ENCODE data around the gene SV2B. TPM values are rescaled to one million over a fixed set of nuclear protein-coding genes. Genes with fewer than 3 reads are reported as not detected.

SV2B gene
- total and polyA plus RNA-seq, 2 experiments from 2014 or later, result 0.17 to 2.2 TPM

DNA sequence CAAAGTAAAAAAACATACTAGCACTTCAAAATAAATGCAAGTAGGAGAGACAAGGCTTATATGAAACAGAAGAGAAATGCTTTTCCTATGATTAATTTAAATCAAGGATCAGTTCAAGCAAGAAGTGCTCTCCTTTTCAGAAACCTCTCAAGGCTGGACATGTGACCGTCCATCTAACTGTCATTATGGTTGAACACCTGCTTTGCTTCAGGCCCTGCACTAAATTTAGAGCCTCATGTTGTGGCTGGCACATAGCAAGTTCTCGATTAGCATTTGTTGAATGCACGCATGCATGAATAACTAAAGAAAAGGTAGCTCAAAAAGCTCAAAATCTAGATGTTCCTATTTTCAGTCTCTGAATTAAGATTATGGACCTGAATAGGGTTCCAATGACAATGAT, 82.0 kb downstream of the SV2B start:
- H3K9me3 ChIP-seq (ENCODE audit: low read depth), result no peaks in the 10 kb centered on the region
- H4K20me1 ChIP-seq (ENCODE audit: insufficient read depth, poor library complexity, severe bottlenecking), result no peaks in the 10 kb centered on the region
- H3K79me2 ChIP-seq, result no peaks in the 10 kb centered on the region
- H3K9me2 ChIP-seq (replicated peaks; ENCODE audit: insufficient read depth), result no peaks in the 10 kb centered on the region
- H2AFZ ChIP-seq, result no peak overlapping the region
- no peak overlapping the region for H3K4me2 ChIP-seq
- no peak overlapping the region for H3K27ac ChIP-seq
- no peaks in the 10 kb centered on the region for H3K27me3 ChIP-seq
- WGBS (ENCODE audit: low lambda C conversion rate, missing lambda C conversion rate), result 87% methylated on average over 3 of the region's 3 CpGs
- TF ChIP-seq EZH2 (IDR thresholded peaks at IDR 0.05; ENCODE audit: borderline replicate concordance), result no peak
- no peak for TF ChIP-seq CTCF (IDR thresholded peaks at IDR 0.05; ENCODE audit: poor library complexity)
- no peak for TF ChIP-seq EZH2phosphoT487 (IDR thresholded peaks at IDR 0.05; ENCODE audit: low read depth, severe bottlenecking, unreplicated experiment)
- no peak for DNase-seq (ENCODE audit: low spot score)
- H3K36me3 ChIP-seq (replicated peaks; ENCODE audit: insufficient read depth, low read depth), result no peaks in the 10 kb centered on the region
- no peak overlapping the region for H3K4me3 ChIP-seq
- no peaks in the 10 kb centered on the region for H3K4me1 ChIP-seq (ENCODE audit: insufficient read depth)

DNA sequence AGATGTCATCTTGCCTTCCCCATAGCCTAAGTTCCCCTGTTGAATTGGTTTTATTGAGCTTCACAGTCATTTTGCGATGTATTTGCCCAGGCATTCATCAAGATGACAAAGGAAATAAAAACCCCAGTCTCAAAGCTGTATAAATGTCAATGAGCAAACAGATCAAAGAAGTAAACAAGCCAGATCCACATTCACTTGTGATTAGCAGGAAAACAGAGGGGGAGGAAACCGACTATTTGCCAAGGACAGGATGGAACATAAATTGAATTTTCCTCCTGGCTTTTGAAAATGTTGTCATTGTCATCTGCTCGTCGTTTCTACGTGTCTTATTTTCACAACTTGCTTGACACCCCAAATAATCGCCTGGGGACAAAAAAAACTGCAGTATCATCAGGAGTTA, 83.5 kb downstream of the SV2B start:
- no peaks in the 10 kb centered on the region for H3K4me1 ChIP-seq (ENCODE audit: insufficient read depth)
- H3K36me3 ChIP-seq (replicated peaks; ENCODE audit: insufficient read depth, low read depth), result no peaks in the 10 kb centered on the region
- H3K4me3 ChIP-seq, result no peak overlapping the region
- WGBS (ENCODE audit: low lambda C conversion rate, missing lambda C conversion rate), result 56% methylated on average over 6 of the region's 6 CpGs
- no peaks in the 10 kb centered on the region for H3K27me3 ChIP-seq
- DNase-seq (ENCODE audit: low spot score), result no peak
- no peak overlapping the region for H3K4me2 ChIP-seq
- no peak for TF ChIP-seq EZH2phosphoT487 (IDR thresholded peaks at IDR 0.05; ENCODE audit: low read depth, severe bottlenecking, unreplicated experiment)
- TF ChIP-seq EZH2 (IDR thresholded peaks at IDR 0.05; ENCODE audit: borderline replicate concordance), result no peak
- TF ChIP-seq CTCF (IDR thresholded peaks at IDR 0.05; ENCODE audit: poor library complexity), result no peak
- H2AFZ ChIP-seq, result no peak overlapping the region
- no peaks in the 10 kb centered on the region for H3K9me2 ChIP-seq (replicated peaks; ENCODE audit: insufficient read depth)
- H4K20me1 ChIP-seq (ENCODE audit: insufficient read depth, poor library complexity, severe bottlenecking), result no peaks in the 10 kb centered on the region
- no peak overlapping the region for H3K27ac ChIP-seq
- H3K9me3 ChIP-seq (ENCODE audit: low read depth), result no peaks in the 10 kb centered on the region
- H3K79me2 ChIP-seq, result no peaks in the 10 kb centered on the region

DNA sequence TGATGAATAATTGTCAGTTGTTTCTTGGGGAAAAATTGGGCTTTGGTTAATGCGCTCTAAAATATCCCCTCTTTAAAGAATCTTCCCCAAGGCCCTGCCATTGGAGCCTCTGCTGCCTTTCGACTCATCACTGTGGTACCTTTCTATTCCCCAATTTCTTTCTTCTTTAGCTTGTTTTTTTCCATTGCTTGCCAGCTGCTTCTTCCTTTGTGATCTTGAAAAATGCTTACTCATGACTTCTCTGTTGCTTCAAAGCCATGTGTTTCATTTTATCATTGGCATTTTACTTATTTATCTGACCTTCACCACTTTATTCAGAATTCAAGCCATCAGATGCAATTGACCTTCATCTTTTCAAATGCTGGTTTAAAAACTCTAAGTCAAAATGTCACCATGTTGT, 84.4 kb downstream of the SV2B start:
- TF ChIP-seq CTCF (IDR thresholded peaks at IDR 0.05; ENCODE audit: poor library complexity), result no peak
- no peak for TF ChIP-seq EZH2 (IDR thresholded peaks at IDR 0.05; ENCODE audit: borderline replicate concordance)
- no peak for TF ChIP-seq EZH2phosphoT487 (IDR thresholded peaks at IDR 0.05; ENCODE audit: low read depth, severe bottlenecking, unreplicated experiment)
- no peak overlapping the region for H2AFZ ChIP-seq
- no peak overlapping the region for H3K4me2 ChIP-seq
- no peaks in the 10 kb centered on the region for H3K79me2 ChIP-seq
- no peaks in the 10 kb centered on the region for H3K36me3 ChIP-seq (replicated peaks; ENCODE audit: insufficient read depth, low read depth)
- no peaks in the 10 kb centered on the region for H3K9me3 ChIP-seq (ENCODE audit: low read depth)
- H4K20me1 ChIP-seq (ENCODE audit: insufficient read depth, poor library complexity, severe bottlenecking), result no peaks in the 10 kb centered on the region
- H3K27me3 ChIP-seq, result no peaks in the 10 kb centered on the region
- no peaks in the 10 kb centered on the region for H3K9me2 ChIP-seq (replicated peaks; ENCODE audit: insufficient read depth)
- no peak overlapping the region for H3K4me3 ChIP-seq
- H3K4me1 ChIP-seq (ENCODE audit: insufficient read depth), result no peaks in the 10 kb centered on the region
- WGBS (ENCODE audit: low lambda C conversion rate, missing lambda C conversion rate), result 85% methylated on average over 2 of the region's 2 CpGs
- no peak for DNase-seq (ENCODE audit: low spot score)
- H3K27ac ChIP-seq, result no peak overlapping the region
